K562 (cell line): ENCODE results near the gene GLYATL1B. TPM values are rescaled to one million over a fixed set of nuclear protein-coding genes. Genes with fewer than 3 reads are reported as not detected.

Source experiments
- ATAC-seq: fragments of 200-7000 bp; cut with Tn5 transposase; 3 replicates; pipeline ENCODE4 v1.9.1; 2020; ENCODE audit warnings: moderate library complexity
- BruUV-seq: library from RNA; stranded (reverse); fragments of 400-500 nt; replicated peaks from 2 replicates; lab custom pipeline; 2021; lab: Mats Ljungman, UMichigan
- CTCF ChIA-PET: fragments of 300-600 bp; formaldehyde crosslinking; extraction: SDS; loops from one replicate; lab custom pipeline; 2021; ENCODE audit warnings: low intra/inter-chr PET ratio; lab: Yijun Ruan, JAX
- POLR2A ChIA-PET: fragments of 300-600, 350-650 bp; sonication (Branson Sonifier 250); formaldehyde crosslinking; extraction: SDS; loops from one replicate; lab custom pipeline; 2021; ENCODE audit warnings: antibody characterized with exemption, inconsistent platforms; lab: Yijun Ruan, JAX
- DNase-seq, 4 experiments: peaks; one replicate each; pipeline versions ENCODE4 v3.0.0 to v3.0.0-alpha.2; 2011 to 2018; ENCODE audit warnings: low spot score in 3 of 4, mixed read lengths in 3 of 4; ENCODE audit errors: extremely low read depth in 1 of 4
- FAIRE-seq: peaks from 2 replicates; lab custom pipeline; 2011; peaks lifted over from hg19 to GRCh38; lab: Jason Lieb, UNC
- H2AFZ ChIP-seq: 2 replicates; pipeline ENCODE4 v1.6.0; 2011; ENCODE audit warnings: low read depth, low read length, control low read depth, inconsistent platforms
- H3K27ac ChIP-seq: fragments of 200-600 bp; 3 replicates; pipeline ENCODE4 v1.8.0; 2011; ENCODE audit warnings: low read depth, mild to moderate bottlenecking, control low read depth, inconsistent platforms, low read length, moderate library complexity, mixed read lengths; ENCODE audit errors: extremely low read depth
- H3K27me3 ChIP-seq, 2 experiments: fragments of 300-600 bp in 1 of 2; 2 replicates in 1 of 2; 3 replicates in 1 of 2; pipeline versions ENCODE4 v1.6.0 to v1.8.0; 2011; ENCODE audit warnings: inconsistent platforms in 2 of 2, low read length in 2 of 2, mild to moderate bottlenecking in 1 of 2, mixed read lengths in 1 of 2, moderate library complexity in 1 of 2; ENCODE audit not compliant: control insufficient read depth in 2 of 2, insufficient read depth in 2 of 2
- H3K36me3 ChIP-seq: fragments of 300-600 bp; 3 replicates; pipeline ENCODE4 v1.8.0; 2011; ENCODE audit warnings: mild to moderate bottlenecking, low read length, inconsistent platforms; ENCODE audit not compliant: control insufficient read depth, insufficient read depth
- H3K4me1 ChIP-seq, 2 experiments: fragments of 200-600 bp in 1 of 2; replicated peaks in 1 of 2; 2 replicates in 1 of 2; 3 replicates in 1 of 2; pipeline versions ENCODE4 v1.5.1 to v1.8.0; 2011; ENCODE audit warnings: inconsistent platforms in 2 of 2, low read length in 2 of 2, mild to moderate bottlenecking in 1 of 2, mixed read lengths in 1 of 2, moderate library complexity in 1 of 2; ENCODE audit not compliant: control insufficient read depth in 2 of 2, insufficient read depth in 2 of 2
- H3K4me2 ChIP-seq: 2 replicates; pipeline ENCODE4 v1.6.1; 2011; ENCODE audit warnings: low read length, control low read depth, inconsistent platforms, mixed read lengths; ENCODE audit not compliant: insufficient read depth
- H3K4me3 ChIP-seq: fragments of 200-600 bp; sonication (generic), shearing (Covaris generic); 2 replicates; pipeline ENCODE4 v1.5.1; 2016; ENCODE audit warnings: control low read depth, inconsistent platforms
- H3K79me2 ChIP-seq: fragments of 200-600 bp; 3 replicates; pipeline ENCODE4 v1.8.0; 2011; ENCODE audit warnings: low read length, inconsistent platforms; ENCODE audit not compliant: control insufficient read depth, insufficient read depth
- H3K9ac ChIP-seq, 2 experiments: 2 replicates each; pipeline versions ENCODE4 v1.6.0 to v1.6.1; 2011; ENCODE audit warnings: low read depth in 2 of 2, low read length in 2 of 2, control low read depth in 1 of 2, inconsistent platforms in 1 of 2, mild to moderate bottlenecking in 1 of 2, mixed read lengths in 1 of 2; ENCODE audit not compliant: insufficient read depth in 1 of 2
- H3K9me1 ChIP-seq: one replicate; pipeline ENCODE4 v1.6.0; 2011; ENCODE audit warnings: inconsistent platforms, mild to moderate bottlenecking, low read length, moderate library complexity; ENCODE audit not compliant: control insufficient read depth, insufficient read depth
- H3K9me3 ChIP-seq: replicated peaks from 2 replicates; pipeline ENCODE4 v1.5.1; 2011; ENCODE audit warnings: low read depth, low read length, inconsistent platforms; ENCODE audit not compliant: control insufficient read depth, insufficient read depth
- H4K20me1 ChIP-seq: replicated peaks from 2 replicates; pipeline ENCODE4 v1.6.1; 2011; ENCODE audit warnings: low read length, inconsistent platforms, mixed read lengths; ENCODE audit not compliant: control insufficient read depth, insufficient read depth
- BCOR ChIP-seq: fragments of 450-650 bp; IDR thresholded peaks from 2 replicates; pipeline ENCODE4 v1.6.1; 2016
- C11orf30 ChIP-seq: fragments of 450-650 bp; IDR thresholded peaks from 2 replicates; pipeline ENCODE4 v1.6.1; 2016; ENCODE audit warnings: low read depth, mild to moderate bottlenecking
- CTCF ChIP-seq, 3 experiments: IDR thresholded peaks in 2 of 3; conservative IDR thresholded peaks in 1 of 3; 2 replicates each; pipeline ENCODE4 v1.5.1; 2011 to 2012; ENCODE audit warnings: low read length in 3 of 3, mild to moderate bottlenecking in 3 of 3, control low read depth in 2 of 3, improper control_type of control experiment in 1 of 3, inconsistent platforms in 1 of 3, low read depth in 1 of 3, mixed read lengths in 1 of 3, moderate library complexity in 1 of 3; ENCODE audit not compliant: insufficient read depth in 2 of 3
- HOXB6 ChIP-seq: fragments of 250-450 bp; sonication (Bioruptor Pico); IDR thresholded peaks from 2 replicates; pipeline ENCODE4 v1.5.1; 2022; ENCODE audit warnings: mild to moderate bottlenecking, borderline replicate concordance
- HSF4 ChIP-seq: fragments of 250-450 bp; sonication (Bioruptor Pico); IDR thresholded peaks from 2 replicates; pipeline ENCODE4 v2.1.2; 2022; ENCODE audit warnings: mild to moderate bottlenecking, moderate library complexity, borderline replicate concordance
- NR1H2 ChIP-seq: sonication (generic); formaldehyde crosslinking; IDR thresholded peaks from 2 replicates; pipeline ENCODE4 v1.4.0; 2020; ENCODE audit warnings: mild to moderate bottlenecking, missing genetic modification reagents
- RAD21 ChIP-seq, 2 experiments: fragments of 250-450 bp in 1 of 2; fragments of 450-650 bp in 1 of 2; sonication (Bioruptor Pico) in 1 of 2; formaldehyde crosslinking in 1 of 2; IDR thresholded peaks in 1 of 2; conservative IDR thresholded peaks in 1 of 2; 2 replicates each; pipeline versions ENCODE4 v1.4.0 to v1.8.0; 2020 to 2022; ENCODE audit warnings: mild to moderate bottlenecking in 2 of 2, moderate library complexity in 1 of 2
- RBM39 ChIP-seq: fragments of 200-400 bp; formaldehyde crosslinking; optimal IDR thresholded peaks from 2 replicates; pipeline ENCODE3; 2018; ENCODE audit warnings: low read depth, low read length
- RNF2 ChIP-seq: sonication (generic); IDR thresholded peaks from 2 replicates; pipeline ENCODE4 v1.6.1; 2016
- XRCC5 ChIP-seq: fragments of 200-400 bp; formaldehyde crosslinking; IDR thresholded peaks from 2 replicates; pipeline ENCODE4 v1.6.1; 2017; ENCODE audit warnings: low read depth, mild to moderate bottlenecking, low read length
- WGBS: fragments of 100-300 bp; shearing (Covaris generic); methylation state at CpG from one replicate; pipeline ENCODE4 v1.1.6; 2016; ENCODE audit warnings: low coverage, mixed read lengths; ENCODE audit not compliant: insufficient coverage; ENCODE audit errors: missing lambda C conversion rate; 5-methylcytosine and 5-hydroxymethylcytosine counted together
- in situ Hi-C: fragments of 300-500 bp; cut with MboI; formaldehyde crosslinking; loops from 4 replicates; pipeline ENCODE4 v1.15.0; 2018; ENCODE audit warnings: inconsistent platforms, mixed read lengths
- intact Hi-C: fragments of 100-400 bp; cut with micrococcal nuclease; formaldehyde crosslinking; loops from 2 replicates; pipeline ENCODE4 v1.14.2; 2022
- polyA plus RNA-seq, 8 experiments: library from polyadenylated mRNA; depleted of rRNA in 4 of 8; stranded (reverse) in 5 of 8; unstranded in 3 of 8; fragments of >200 nt; fragmentation: Nextera tagmentation in 2 of 8; fragmentation: Illumina TruSeq in 1 of 8; extraction: Ambion mirVana in 2 of 8; extraction: Trizol in 1 of 8; gene quantifications; 2 replicates each; pipeline versions ENCODE4 v1.2.1 to v1.2.3, GENCODE V29; 2011 to 2014; ENCODE audit warnings: inconsistent platforms in 1 of 8, missing spikeins in 1 of 8
- total RNA-seq, 7 experiments: library from RNA; depleted of rRNA in 6 of 7; stranded (reverse); fragments of >200 nt in 6 of 7; fragmentation: Illumina TruSeq in 2 of 7; extraction: Trizol in 2 of 7; gene quantifications; 2 replicates each; pipeline versions ENCODE4 v1.2.1 to v1.2.3, GENCODE V29; 2011 to 2021; ENCODE audit warnings: low replicate concordance in 1 of 7
- TF ChIP-seq, protein P1 (sequence below): fragments of 250-450 bp; sonication (Bioruptor Pico); IDR thresholded peaks from 2 replicates; pipeline ENCODE4 v1.4.0; 2020; ENCODE audit warnings: borderline replicate concordance

Gene GLYATL1B
- total and polyA plus RNA-seq, 9 of the 15 experiments (the other 6 are each of a cell fraction or from before 2014, with no cell fraction given): not detected

GRCh38 chr11:59053387-59053786 is 32.7 kb upstream of the GLYATL1B start:
- Histone ChIP-seq H2AFZ (no peak overlapping the region), H3K4me1 (no peaks in the 10 kb centered on the region), H3K4me3 (no peak overlapping the region), H3K9me1 (no peaks in the 10 kb centered on the region), H3K4me2 (no peak overlapping the region), H3K36me3 (no peaks in the 10 kb centered on the region), H3K27me3 (no peaks in the 10 kb centered on the region), H3K9ac (no peak overlapping the region), H3K9me3 (no peaks in the 10 kb centered on the region), H4K20me1 (no peaks in the 10 kb centered on the region), H3K79me2 (no peaks in the 10 kb centered on the region), H3K27ac (no peak overlapping the region)
- DNase-seq (peak; percentile 17 to 77 (median 38)), ATAC-seq (peak; percentile 85), FAIRE-seq (peak; percentile 90)
- in situ Hi-C loops (loop anchor here (5.0 kb wide), 1 partner anchor 104 kb away; no protein-coding TSS in a partner anchor), intact Hi-C loops (loop anchor here (1.0 to 10.0 kb wide), 4 partner anchors 49 to 419 kb away; no protein-coding TSS in a partner anchor)
- TF ChIP-seq RNF2 (no peak), NR1H2 (CRISPR knock-in tag) (no peak), HOXB6 (no peak), RAD21 (CRISPR knock-in tag; conservative IDR thresholded peaks at IDR 0.05 in 1 of 2, IDR thresholded peaks at IDR 0.05 in 1 of 2) (peak in 1 of 2 experiments; percentile 53; a peak in 3 of 4 replicates), XRCC5 (no peak), BCOR (no peak), RBM39 (no peak), C11orf30 (no peak), CTCF (IDR thresholded peaks at IDR 0.05 in 2 of 3, conservative IDR thresholded peaks at IDR 0.05 in 1 of 3; ENCODE audit: insufficient read depth in 2 of 3, low read depth in 1 of 3, low read length in 3 of 3) (peak; percentile 57 to 69 (median 65)), HSF4 (no peak)
- TF ChIP-seq, protein P1, sequence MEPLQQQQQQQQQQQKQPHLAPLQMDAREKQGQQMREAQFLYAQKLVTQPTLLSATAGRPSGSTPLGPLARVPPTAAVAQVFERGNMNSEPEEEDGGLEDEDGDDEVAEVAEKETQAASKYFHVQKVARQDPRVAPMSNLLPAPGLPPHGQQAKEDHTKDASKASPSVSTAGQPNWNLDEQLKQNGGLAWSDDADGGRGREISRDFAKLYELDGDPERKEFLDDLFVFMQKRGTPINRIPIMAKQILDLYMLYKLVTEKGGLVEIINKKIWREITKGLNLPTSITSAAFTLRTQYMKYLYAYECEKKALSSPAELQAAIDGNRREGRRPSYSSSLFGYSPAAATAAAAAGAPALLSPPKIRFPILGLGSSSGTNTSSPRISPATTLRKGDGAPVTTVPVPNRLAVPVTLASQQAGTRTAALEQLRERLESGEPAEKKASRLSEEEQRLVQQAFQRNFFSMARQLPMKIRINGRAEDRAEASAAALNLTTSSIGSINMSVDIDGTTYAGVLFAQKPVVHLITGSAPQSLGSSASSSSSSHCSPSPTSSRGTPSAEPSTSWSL: no peak
- POLR2A ChIA-PET: interaction anchor here (1.2 kb wide), 1 partner anchor 105 kb away, joined by 3 read pairs; no protein-coding TSS in a partner anchor
- CTCF ChIA-PET: interaction anchor here (0.6 to 1.5 kb wide), 2 partner anchors 83 to 376 kb away, joined by 3 to 8 read pairs; no protein-coding TSS in a partner anchor
- no TSS peak for BruUV-seq
- WGBS: 0% methylated on average over 2 of the region's 2 CpGs
